ENCODE measurements around the gene TRIM67.
A peak's percentile ranks its signal among the peaks of the same experiment; 100 is the strongest.
"Not testable (repeated sequence)": the region's sequence is repeated elsewhere in the genome, so short reads cannot be mapped to it uniquely, and the experiment has no call there.

TRIM67 gene

DNA sequence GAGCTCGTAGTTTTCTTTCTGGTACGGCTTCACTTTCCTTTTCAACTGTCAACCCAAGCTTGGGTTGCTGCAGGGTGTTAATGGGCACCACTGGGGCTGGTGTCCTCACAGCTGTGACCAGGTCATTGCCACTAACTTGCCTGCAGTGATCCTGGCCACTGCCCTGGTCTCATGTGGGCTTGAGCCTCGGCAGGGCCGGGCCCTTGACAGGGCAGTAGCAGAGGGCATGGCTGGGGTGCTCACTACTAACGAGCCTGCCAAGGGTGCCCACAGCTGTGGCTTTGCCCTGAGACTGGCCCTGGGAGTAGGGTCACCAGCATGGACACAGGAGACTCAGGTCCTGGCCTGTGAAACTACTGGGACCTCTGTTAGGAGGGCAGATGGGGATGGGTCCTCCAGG is 47.7 kb downstream of the TRIM67 start:
- no peak for DNase-seq

DNA sequence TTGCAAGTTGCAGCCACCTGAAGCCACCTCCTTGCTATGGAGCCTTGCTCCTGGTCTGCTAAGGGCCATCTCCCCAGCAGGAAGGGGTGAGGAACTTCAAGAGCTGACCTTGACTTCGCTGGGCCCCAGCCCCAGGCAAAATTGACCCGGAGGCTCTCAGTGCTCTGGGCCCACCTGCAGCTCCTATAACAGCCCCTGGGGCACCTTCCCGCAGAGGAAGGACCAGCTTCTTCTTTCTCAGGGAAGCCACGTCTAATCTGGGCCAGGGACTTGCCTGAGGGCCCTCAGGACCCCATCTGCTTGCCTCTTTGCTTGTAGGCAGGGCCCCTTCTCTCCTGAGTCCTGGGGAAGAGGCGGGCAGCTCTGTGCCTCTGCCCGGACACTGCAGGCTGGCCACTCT is 48.3 kb downstream of the TRIM67 start:
- DNase-seq: no peak

DNA sequence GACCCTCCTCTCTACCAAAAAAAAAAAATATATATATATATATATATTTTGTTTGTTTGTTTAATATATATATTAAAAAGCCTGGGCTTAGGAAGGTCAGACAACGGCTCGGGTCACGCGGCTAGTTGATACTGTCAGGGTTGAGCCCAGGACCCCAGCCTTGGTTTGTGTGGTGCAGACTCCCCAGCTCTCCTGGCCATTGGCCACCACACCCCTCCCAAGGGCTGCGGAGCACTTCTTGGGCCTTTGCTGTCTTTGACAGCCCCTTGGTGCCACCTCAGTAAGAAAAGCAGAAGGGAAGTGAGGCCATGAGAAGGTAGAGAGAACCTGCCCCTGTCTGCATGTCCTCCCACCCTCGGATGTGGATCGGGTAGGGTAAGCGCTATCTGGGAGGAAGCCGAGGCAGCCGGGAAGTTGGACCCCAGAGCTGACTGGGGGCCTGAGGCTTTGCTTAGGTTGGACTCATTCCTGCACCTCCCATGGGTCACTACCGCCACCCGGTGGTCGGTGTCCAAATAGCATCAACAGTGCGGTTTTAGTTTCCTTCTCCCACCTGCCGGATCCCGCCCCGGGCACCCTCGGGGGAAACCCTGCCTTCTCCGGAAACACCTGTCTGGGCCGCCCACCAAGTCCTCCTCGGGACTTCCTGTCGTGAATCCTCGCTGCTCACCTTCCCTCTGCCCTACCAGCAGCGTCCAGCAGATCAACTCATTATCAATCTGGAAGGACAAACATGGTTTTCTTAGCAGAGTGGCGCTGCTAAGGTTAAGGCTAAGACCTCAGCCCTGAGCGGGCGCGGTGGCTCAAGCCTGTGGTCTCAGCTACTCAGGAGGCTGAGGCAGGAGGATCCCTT is 49.4 kb downstream of the TRIM67 start:
- peak; percentile 92 for DNase-seq

DNA sequence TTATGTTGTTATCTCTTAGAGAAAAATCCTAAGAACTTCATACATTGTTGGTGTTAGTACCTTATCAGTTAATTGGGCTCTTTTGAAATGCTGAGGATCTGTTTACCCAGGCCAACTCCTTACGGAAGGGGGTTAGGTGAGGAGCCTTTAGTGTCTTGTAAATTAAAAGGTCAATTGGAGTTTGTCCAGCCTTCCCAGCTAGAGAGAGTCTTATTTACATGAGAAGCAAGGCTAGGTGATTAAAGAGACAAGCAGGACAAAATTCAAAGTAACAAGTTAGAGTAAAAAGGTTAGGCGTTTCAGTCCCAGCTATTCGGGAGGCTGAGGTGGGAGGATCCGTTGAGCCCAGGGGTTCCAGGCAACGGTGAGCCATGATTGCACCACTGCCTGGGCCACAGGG is 50.4 kb downstream of the TRIM67 start:
- DNase-seq: not testable (repeated sequence)

DNA sequence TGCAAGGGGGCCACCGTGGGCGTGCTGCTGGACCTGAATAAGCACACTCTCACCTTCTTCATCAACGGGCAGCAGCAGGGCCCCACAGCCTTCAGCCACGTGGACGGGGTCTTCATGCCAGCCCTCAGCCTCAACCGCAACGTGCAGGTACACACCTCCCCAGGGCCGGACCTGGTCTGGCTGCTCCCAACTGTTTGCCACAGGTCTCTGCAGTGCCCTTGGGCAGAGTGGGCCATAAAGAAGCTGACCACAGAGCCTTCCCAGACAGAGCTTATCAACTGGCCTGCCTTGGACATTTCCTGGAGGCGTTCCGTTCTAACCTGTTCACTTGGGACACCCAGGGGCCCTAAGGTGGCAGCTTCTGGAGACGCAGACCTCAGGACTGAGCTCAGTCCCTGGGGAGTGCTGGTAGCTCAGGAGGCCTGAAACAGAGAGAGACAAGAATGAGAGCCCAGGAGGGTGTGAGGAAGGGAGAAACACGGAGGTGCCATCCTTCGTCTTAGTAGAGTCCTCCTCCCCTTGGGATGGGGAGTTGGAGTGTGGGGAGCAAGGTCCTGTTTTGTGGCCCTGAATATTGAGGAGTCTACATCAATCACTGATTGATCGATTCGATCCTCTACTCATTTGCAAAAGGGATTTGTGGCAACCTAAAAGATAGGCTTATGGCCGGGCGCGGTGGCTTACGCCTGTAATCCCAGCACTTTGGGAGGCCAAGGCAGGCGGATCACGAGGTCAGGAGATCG is 52.1 kb downstream of the TRIM67 start:
- DNase-seq: no peak

DNA sequence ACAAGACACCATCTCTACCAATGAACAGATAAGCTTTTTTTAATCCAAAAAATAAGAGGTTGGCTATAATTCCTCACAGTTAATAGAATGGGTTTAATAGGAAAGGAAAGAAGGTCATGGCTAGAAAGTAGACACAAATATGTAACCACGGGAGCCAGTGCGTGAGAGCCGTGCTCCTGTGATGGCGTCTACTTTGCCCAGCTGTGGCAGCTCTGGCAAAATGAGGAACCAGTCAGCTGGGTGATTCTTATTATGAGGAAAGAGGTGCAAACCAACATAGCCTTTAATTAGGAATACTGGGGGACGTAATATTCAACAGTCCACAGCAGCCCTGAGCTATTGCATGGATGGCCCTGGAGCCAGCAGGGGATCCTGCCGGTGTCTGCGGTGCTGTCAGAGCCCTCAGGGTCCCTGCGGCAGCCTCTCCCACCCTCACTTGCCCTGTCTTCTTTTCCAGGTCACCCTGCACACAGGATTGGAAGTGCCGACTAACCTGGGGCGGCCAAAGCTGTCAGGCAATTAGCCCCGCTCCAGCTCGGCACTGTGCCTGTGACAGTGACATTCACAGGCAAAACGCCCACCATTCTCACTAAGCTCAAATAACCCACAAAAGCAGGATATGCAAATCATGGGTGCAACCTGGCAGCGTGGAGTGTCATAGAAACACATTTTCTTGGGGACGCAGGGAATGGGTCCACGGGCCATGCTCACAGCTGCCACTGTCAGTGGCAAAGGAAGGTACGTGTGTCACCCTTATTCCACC is 53.2 kb downstream of the TRIM67 start:
- no peak for DNase-seq

DNA sequence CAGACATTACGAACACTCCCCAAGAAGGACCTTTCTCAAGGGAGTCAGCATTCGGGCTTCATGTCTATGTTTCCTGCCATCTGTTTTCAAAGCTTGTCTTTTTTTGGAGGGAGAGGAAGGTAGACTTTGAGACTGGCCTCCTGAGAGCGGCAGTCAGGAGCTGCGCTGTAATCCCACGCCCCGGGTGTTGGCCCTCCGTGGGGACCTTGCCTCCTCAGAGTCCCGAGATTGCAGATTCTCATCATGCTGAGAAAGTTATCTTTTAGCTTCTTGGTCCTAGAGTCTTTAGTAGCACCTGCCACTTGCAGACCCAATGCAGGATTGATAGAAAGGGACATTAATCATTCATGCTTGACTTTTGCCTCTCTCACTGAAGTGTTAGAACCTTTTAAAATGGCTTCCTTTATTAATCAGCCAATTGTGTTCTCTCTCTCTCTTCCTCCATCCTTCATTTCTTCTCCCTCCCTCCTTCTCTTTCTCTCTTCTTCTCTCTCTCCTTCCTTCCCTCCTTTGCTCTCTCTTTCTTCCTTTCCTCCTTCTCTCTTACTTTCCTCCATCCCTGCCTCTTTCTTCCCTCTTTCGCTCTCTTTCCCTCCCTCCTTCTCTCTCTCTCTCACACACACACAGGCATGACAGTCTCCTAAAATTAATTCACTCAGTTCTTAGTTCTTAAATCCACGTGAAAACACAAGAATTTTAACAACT is 54.0 kb downstream of the TRIM67 start:
- no peak for DNase-seq

DNA sequence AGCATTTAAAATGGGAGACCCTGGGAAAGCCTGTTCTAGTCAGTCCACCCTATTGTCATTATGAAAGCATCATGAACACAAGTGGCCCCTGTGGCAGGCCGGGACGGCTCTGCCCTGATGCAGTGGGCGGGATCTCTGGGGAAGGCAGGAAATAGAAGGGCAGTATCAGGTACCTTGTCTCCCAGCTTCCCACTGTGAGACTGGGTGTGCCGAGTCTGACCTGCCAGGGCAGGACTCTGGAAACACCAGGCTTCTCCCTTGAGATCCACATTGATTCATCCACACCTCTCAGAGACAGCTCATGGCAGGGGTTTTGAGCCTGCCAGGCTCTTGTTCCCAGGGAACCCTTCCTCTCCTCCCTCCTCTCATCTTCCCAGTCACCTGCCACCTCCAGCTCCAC is 54.6 kb downstream of the TRIM67 start:
- DNase-seq: no peak

DNA sequence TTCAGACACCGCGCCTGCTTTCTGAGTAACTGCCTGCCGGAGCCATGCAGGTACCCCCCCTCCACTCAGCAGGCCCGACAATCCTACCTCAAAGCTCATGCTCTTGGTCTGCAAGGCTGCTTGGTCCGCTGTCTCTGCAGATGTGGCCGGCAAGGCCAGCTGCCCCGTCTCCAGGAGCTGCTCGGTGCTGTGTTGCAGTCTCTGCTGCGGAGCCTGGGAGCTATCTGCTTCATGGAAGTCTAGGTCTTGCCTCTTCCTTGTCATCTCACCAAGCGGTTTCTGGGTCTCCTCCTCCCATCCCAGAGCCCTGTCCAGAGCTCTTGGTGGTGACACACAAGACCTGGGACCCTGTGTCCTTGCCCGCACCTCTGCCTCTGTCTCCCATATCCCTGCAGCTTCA is 55.2 kb downstream of the TRIM67 start:
- no peak for DNase-seq

DNA sequence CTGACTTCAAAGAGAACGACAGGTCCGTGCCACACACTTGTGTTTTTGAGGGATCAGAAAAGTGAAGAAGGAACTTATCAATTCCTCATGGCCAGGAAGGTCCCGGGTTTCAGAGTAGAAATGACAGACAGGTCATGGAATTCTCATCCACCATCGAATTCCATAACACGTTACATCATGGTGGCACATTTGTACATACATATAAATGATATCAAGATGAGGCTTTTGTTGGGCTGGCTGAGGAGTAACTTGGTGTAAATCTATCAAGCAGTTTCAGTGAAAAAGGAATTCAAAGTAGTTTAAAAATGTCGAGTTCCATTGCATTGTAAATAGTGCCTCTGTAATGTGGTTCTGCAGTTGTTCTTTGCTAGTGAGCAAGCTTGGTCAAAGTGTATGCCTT is 56.2 kb downstream of the TRIM67 start:
- DNase-seq: no peak

DNA sequence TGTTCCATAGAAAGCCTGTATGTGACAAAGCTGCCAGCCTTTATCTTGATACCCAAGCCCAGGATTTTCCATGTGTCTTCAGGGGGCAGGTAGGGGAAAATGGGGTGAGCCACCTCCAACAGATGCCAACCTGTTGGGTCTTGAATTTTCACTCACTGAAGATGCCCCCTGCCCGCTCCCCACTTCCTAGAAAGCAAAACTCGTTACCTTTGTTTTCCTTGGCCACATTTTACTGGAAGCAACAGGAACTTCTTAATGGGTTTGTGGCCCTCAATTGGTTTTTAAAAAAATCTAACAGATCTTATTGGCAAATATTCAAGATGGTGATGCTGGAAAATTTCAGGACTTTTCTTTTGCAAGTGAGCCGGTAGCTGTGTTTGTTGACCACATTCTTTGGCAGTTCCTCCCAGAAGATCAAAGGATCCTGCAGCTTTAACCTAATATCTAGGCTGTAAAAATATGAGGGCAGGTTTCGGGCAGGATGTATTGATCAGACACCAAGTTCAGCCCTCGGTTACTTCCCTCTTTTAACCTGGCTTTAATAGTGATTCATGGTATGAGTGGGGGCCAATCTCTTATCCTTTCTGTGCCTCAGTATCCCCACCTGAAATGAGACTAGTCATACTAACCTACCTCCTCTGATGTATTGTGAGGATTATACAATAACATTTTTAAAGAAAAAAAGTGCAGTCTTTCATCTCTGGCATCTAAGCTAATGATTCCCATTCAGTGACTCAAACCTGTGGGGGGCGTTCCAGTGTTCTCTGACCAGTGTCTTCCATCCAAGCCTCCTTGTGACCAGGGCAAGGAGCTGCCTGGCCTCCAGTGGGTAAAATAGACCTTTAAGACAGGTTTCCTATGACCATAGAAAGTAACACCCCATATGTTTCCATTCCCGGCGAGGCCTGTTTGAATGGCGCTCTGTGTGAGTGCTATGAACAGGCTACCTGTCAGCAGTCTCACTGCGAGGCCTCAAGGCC is 57.9 kb downstream of the TRIM67 start:
- no peak for DNase-seq

DNA sequence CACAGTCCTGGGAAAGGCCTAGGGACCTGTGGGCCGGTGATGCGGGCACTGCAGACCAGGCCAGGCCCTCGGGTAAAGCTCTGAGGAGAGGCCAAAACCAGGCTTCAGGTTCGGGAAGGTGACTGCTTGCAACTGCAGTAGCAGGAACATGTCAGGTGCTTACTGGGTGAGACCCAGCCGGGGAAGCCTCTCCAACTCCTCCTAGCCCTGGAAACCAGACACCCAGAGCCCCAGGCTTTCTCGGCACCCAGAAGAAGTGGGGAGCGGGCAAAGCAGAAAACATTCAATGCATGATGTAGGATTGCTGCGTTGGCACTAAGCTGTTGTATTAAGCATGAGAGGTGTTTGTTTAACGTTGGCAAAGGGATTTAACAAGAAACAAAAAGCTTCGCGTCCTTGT is 58.9 kb downstream of the TRIM67 start:
- DNase-seq: no peak

DNA sequence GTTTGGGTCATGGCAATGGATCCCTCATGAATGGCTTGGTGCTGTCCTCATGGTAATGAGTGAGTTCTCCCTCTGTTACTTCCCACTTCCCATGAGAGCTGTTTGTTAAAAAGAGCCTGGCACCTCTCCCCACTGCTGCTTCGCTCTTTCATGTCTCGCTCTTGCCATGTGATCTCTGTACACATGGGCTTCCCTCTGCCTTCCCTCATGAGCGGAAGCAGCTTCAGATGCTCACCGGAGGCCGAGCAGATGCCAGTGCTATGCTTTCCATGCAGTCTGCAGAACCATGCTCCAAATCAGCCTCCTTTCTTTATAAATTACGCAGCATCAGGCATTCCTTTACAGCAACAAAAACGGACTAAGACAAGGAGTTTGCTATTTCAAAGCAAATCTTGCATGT is 64.3 kb downstream of the TRIM67 start:
- no peak for DNase-seq

DNA sequence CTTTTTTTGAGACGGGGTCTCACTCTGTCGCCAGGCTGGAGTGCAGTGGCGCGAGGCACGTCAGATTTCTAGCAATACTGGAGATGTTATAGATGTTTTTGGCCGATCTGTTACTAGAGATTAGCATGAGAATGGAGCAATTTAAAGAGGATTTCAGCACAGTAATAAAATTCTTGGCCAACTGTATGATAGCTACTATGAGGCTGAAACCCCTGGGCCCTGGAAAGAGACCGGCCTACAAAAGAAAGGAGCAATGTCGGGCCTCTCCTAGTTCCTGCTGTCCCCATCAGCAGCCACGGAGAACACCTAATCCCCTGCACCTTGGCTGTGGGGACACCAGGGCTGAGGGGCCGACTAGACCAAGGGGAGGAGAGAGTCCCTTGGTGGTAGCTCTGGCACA is 69.7 kb downstream of the TRIM67 start:
- no peak for DNase-seq

DNA sequence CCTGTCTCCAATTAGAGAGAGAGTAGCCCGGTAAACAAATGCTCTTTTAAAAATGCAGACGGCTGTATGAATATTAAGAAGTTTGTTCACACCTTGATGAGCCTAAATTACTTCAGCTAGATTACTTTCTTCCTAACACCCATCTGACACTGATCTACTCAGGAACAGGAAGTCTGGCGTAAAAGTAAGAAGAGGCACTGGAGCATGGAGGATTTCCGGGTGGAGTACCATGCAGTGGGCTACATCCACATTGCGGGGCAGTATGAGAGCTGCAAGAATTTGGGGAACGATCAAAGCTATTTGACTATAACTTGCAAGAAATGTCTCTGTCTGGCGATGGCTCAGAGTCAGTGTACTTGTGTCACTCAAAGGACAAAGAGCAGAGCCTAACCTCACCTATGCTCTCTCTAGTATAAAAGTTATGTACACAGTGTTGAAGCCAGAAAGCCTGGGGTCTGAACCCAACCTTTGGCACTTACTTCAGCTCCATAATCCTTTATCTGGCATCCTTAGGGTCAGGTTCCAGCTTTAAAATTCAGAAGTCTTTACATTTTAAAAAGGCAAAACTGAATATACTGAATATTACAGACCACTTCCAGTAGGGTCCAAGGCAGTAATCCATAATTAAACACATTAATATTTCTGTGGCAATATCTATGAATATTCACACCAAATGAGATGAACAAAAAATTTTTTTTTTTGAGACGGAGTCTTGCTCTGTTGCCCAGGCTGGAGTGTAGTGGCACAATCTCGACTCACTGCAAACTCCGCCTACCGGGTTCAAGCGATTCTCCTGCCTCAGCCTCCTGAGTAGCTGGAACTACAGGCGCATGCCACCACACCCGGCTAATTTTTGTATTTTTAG is 71.2 kb downstream of the TRIM67 start:
- no peak for DNase-seq

DNA sequence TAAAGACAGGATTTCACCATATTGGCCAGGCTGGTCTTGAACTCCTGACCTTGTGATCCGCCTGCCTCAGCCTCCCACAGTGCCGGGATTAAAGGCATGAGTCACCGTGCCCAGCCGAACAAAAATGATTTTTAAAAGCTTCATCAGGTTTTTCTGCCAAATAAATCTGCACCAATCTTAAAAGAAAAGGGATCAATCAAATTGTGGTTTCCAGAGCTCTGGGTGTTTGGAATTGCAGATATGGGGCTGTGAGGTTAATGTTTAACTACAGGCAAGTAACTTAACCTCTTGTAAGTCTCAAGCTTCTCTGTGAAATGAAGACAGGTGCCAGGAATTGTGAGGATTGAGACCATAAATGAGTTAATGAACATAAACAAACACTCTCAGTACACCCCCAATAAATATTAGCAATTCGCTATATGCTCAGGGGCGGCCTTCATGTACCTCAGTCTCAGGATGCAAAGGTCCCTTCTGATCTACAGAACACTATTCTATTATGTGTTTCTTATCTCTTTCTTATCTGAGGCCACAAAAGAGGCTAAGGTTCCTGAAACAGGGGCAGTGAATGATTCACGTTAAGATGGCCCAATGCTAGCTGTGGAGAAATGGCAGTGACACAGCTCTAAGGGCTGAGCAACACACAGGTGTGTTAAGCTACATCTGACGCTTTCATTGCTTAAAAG is 72.0 kb downstream of the TRIM67 start:
- DNase-seq: no peak

DNA sequence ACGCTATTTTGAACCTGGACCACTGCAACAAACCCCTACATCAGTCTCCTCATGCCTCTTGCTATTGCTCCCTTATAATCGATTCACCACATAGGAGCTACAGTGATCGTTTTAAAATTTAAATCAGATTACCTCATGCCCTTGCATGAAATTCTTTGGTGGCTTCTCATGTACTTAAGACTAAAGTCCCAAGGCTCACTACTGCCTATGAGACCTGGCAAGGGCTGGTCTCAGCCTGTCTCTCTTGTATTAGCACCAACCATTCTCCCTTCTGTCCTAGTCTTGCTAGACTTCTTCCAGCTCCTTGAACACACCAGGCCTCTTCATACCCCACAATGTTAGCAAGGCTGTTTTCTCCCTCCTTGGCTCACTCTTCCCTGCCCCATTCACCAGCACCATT is 72.6 kb downstream of the TRIM67 start:
- no peak for DNase-seq

DNA sequence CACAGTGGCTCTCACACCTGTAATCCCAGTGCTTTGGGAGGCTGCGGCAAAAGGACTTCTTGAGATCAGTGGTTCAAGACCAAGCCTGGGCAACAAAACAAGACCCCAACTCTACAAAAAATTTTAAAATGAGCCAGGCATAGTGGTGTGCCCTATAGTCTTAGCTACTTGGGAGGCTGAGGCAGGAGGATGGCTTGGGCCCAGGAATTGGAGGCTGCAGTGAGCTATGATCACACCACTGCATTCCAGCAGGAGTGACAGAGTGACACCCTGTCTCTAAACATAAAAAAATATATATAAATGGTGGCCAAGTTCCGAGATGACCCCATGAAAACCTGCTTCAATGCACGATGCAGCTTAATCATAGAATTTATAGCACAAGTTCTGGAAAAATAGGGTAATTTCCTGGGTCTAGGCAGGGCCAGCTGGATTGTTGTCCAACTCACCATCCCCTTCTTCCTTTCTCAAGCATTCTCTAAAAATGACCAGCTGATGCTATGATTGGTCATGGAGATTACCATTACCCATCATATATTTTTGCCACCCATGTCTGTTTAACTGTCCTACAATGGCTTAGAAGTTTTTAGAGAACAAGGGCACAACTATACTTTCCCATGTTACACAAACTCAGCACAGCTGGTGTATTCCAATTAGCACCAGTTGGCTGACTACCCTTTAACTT is 73.8 kb downstream of the TRIM67 start:
- DNase-seq: no peak

DNA sequence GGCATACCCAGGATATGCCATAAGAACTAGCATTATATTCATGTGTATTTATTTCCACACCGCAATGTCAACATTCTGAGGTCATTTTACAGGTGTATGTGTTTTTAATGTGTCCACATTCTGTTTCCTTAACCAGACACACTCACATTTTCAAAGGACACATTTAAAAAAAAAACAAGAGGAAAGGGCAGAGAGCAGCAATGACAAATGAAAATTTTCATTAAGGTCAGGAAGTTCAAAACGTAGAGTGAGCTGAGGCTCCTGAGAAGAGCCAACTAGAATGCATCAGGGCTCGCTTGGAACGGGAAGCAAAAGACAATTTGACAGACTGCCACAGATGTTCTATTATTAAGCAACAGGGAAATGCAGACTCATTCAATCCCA is 74.3 kb downstream of the TRIM67 start:
- no peak for DNase-seq

DNA sequence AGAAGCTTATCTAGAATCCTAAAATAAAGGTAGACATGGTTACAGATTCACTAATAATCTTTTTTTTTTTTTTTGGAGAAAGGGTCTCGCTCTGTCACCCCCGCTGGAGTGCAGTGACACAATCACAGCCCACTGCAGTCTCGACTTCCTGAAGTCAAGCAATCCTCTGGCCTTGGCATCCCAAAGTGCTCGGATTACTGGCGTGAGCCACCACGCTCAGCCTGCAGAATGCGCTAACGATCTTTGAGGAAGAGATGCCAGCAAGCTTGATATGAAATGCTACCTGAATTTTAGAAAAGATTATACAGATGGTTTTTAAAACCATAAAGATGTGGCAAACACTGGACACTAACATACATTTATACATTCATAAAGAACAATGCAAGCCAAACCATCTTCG is 75.1 kb downstream of the TRIM67 start:
- no peak for DNase-seq

Measured in retina (tissue), 1 donor.